HepG2 (cell line): Measurements from ENCODE around the gene NHERF2. TPM values are rescaled to one million over a fixed set of nuclear protein-coding genes. Genes with fewer than 3 reads are reported as not detected.

ENCODE experiments used
- ELF1 ChIP-seq: sonication (generic); formaldehyde crosslinking; IDR thresholded peaks from 2 replicates; pipeline ENCODE4 v1.4.0; 2020; ENCODE audit warnings: missing genetic modification reagents
- TCF7 ChIP-seq: sonication (generic); IDR thresholded peaks from 2 replicates; pipeline ENCODE4 v1.6.1; 2016; ENCODE audit warnings: antibody characterized with exemption, low read depth
- ZMYM2 ChIP-seq: sonication (generic); formaldehyde crosslinking; IDR thresholded peaks from 2 replicates; pipeline ENCODE4 v1.8.0; 2022; ENCODE audit warnings: mild to moderate bottlenecking, missing genetic modification reagents
- ZNF232 ChIP-seq: sonication (generic); formaldehyde crosslinking; IDR thresholded peaks from 2 replicates; pipeline ENCODE4 v1.4.0; 2020; ENCODE audit warnings: missing genetic modification reagents, borderline replicate concordance
- ZNF761 ChIP-seq: sonication (generic); formaldehyde crosslinking; conservative IDR thresholded peaks from 2 replicates; pipeline ENCODE4 v1.4.0; 2020; ENCODE audit warnings: mild to moderate bottlenecking, missing genetic modification reagents
- ZNF850 ChIP-seq: sonication (generic); formaldehyde crosslinking; conservative IDR thresholded peaks from 2 replicates; pipeline ENCODE4 v1.9.0; 2021; ENCODE audit warnings: mild to moderate bottlenecking, missing genetic modification reagents
- polyA plus RNA-seq, 8 experiments: library from polyadenylated mRNA; depleted of rRNA in 3 of 8; stranded (reverse) in 7 of 8; unstranded in 1 of 8; fragments of >200 nt; fragmentation: Illumina TruSeq in 4 of 8; extraction: Trizol in 4 of 8; gene quantifications; 2 replicates each; pipeline versions ENCODE4 v1.2.1 to v1.2.3, GENCODE V29; 2011 to 2016; ENCODE audit warnings: low read depth in 4 of 8, missing spikeins in 1 of 8, mixed read lengths in 1 of 8; ENCODE audit not compliant: insufficient read depth in 1 of 8
- total RNA-seq, 5 experiments: library from RNA; depleted of rRNA; stranded (reverse); fragments of >200 nt; fragmentation: Illumina TruSeq; extraction: Trizol; gene quantifications; 2 replicates each; pipeline ENCODE4 v1.2.3, GENCODE V29; 2016; ENCODE audit warnings: low read depth in 1 of 5
- TF ChIP-seq, protein P1 (sequence below): sonication (generic); formaldehyde crosslinking; IDR thresholded peaks from 2 replicates; pipeline ENCODE4 v1.4.0; 2020; ENCODE audit warnings: missing genetic modification reagents
- TF ChIP-seq, protein P2 (sequence below): sonication (generic); formaldehyde crosslinking; IDR thresholded peaks from 2 replicates; pipeline ENCODE4 v1.4.0; 2020; ENCODE audit warnings: missing genetic modification reagents
- TF ChIP-seq, protein P3 (sequence below): sonication (generic); formaldehyde crosslinking; IDR thresholded peaks from 2 replicates; pipeline ENCODE4 v1.5.0; 2020; ENCODE audit warnings: missing genetic modification reagents
- TF ChIP-seq, protein P4 (sequence below): sonication (generic); formaldehyde crosslinking; IDR thresholded peaks from 2 replicates; pipeline ENCODE4 v1.4.0; 2020; ENCODE audit warnings: missing genetic modification reagents
- TF ChIP-seq, protein P5 (sequence below): sonication (generic); formaldehyde crosslinking; IDR thresholded peaks from 2 replicates; pipeline ENCODE4 v1.5.1; 2020; ENCODE audit warnings: mild to moderate bottlenecking, moderate library complexity, missing genetic modification reagents
- TF ChIP-seq, protein P6 (sequence below): sonication (generic); formaldehyde crosslinking; IDR thresholded peaks from 2 replicates; pipeline ENCODE4 v1.4.0; 2020; ENCODE audit warnings: missing genetic modification reagents, borderline replicate concordance
- TF ChIP-seq, protein P7 (sequence below): IDR thresholded peaks from 2 replicates; pipeline ENCODE4 v1.6.1; 2012; ENCODE audit warnings: low read length, improper control_type of control experiment

The NHERF2 gene
- total and polyA plus RNA-seq, 2 of the 13 experiments (the other 11 are each of a cell fraction or from before 2014, with no cell fraction given): 23.7 to 39.3 TPM

DNA sequence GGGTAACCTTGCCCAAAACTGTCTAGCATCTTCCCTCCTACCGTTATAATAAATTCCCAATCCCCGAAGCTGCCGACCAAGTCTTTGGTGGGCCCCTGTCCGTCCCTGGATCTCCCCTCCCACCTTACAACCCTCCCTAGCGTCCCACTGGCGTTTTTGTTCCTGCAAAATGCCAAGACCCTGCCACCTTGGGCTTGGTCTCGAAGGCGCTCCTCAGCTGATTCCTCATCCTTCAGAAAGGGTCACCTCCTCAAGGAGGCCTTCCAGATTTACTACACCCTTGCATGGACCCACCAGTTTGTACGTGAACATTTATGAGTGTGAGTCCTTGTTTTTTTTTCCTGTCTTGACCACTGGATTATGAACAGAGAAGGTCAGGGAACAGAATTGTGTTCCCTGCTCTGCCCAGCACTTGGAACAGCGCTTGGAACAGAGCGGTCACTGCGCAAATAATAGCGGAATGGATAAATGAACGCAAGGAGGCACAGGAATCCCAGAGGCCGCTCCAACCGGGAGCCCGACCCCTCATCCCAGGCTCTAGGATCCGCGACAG lies 43.6 kb upstream of the NHERF2 start (continued):
- TF ChIP-seq, protein P1, sequence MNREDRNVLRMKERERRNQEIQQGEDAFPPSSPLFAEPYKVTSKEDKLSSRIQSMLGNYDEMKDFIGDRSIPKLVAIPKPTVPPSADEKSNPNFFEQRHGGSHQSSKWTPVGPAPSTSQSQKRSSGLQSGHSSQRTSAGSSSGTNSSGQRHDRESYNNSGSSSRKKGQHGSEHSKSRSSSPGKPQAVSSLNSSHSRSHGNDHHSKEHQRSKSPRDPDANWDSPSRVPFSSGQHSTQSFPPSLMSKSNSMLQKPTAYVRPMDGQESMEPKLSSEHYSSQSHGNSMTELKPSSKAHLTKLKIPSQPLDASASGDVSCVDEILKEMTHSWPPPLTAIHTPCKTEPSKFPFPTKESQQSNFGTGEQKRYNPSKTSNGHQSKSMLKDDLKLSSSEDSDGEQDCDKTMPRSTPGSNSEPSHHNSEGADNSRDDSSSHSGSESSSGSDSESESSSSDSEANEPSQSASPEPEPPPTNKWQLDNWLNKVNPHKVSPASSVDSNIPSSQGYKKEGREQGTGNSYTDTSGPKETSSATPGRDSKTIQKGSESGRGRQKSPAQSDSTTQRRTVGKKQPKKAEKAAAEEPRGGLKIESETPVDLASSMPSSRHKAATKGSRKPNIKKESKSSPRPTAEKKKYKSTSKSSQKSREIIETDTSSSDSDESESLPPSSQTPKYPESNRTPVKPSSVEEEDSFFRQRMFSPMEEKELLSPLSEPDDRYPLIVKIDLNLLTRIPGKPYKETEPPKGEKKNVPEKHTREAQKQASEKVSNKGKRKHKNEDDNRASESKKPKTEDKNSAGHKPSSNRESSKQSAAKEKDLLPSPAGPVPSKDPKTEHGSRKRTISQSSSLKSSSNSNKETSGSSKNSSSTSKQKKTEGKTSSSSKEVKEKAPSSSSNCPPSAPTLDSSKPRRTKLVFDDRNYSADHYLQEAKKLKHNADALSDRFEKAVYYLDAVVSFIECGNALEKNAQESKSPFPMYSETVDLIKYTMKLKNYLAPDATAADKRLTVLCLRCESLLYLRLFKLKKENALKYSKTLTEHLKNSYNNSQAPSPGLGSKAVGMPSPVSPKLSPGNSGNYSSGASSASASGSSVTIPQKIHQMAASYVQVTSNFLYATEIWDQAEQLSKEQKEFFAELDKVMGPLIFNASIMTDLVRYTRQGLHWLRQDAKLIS (CRISPR knock-in tag): no peak
- TF ChIP-seq ELF1 (no peak), ZNF850 (CRISPR knock-in tag) (no peak), TCF7 (no peak), ZMYM2 (CRISPR knock-in tag) (0 out of 2 replicates have a peak, but pooled peaks have one; percentile 66), ZNF761 (CRISPR knock-in tag) (no peak), ZNF232 (no peak)
- TF ChIP-seq, protein P2, sequence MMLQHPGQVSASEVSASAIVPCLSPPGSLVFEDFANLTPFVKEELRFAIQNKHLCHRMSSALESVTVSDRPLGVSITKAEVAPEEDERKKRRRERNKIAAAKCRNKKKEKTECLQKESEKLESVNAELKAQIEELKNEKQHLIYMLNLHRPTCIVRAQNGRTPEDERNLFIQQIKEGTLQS: no peak
- TF ChIP-seq, protein P3, sequence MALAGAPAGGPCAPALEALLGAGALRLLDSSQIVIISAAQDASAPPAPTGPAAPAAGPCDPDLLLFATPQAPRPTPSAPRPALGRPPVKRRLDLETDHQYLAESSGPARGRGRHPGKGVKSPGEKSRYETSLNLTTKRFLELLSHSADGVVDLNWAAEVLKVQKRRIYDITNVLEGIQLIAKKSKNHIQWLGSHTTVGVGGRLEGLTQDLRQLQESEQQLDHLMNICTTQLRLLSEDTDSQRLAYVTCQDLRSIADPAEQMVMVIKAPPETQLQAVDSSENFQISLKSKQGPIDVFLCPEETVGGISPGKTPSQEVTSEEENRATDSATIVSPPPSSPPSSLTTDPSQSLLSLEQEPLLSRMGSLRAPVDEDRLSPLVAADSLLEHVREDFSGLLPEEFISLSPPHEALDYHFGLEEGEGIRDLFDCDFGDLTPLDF (CRISPR knock-in tag): no peak
- TF ChIP-seq, protein P4, sequence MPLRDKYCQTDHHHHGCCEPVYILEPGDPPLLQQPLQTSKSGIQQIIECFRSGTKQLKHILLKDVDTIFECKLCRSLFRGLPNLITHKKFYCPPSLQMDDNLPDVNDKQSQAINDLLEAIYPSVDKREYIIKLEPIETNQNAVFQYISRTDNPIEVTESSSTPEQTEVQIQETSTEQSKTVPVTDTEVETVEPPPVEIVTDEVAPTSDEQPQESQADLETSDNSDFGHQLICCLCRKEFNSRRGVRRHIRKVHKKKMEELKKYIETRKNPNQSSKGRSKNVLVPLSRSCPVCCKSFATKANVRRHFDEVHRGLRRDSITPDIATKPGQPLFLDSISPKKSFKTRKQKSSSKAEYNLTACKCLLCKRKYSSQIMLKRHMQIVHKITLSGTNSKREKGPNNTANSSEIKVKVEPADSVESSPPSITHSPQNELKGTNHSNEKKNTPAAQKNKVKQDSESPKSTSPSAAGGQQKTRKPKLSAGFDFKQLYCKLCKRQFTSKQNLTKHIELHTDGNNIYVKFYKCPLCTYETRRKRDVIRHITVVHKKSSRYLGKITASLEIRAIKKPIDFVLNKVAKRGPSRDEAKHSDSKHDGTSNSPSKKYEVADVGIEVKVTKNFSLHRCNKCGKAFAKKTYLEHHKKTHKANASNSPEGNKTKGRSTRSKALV: no peak
- TF ChIP-seq, protein P5, sequence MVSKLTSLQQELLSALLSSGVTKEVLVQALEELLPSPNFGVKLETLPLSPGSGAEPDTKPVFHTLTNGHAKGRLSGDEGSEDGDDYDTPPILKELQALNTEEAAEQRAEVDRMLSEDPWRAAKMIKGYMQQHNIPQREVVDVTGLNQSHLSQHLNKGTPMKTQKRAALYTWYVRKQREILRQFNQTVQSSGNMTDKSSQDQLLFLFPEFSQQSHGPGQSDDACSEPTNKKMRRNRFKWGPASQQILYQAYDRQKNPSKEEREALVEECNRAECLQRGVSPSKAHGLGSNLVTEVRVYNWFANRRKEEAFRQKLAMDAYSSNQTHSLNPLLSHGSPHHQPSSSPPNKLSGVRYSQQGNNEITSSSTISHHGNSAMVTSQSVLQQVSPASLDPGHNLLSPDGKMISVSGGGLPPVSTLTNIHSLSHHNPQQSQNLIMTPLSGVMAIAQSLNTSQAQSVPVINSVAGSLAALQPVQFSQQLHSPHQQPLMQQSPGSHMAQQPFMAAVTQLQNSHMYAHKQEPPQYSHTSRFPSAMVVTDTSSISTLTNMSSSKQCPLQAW (CRISPR knock-in tag): no peak
- TF ChIP-seq, protein P6, sequence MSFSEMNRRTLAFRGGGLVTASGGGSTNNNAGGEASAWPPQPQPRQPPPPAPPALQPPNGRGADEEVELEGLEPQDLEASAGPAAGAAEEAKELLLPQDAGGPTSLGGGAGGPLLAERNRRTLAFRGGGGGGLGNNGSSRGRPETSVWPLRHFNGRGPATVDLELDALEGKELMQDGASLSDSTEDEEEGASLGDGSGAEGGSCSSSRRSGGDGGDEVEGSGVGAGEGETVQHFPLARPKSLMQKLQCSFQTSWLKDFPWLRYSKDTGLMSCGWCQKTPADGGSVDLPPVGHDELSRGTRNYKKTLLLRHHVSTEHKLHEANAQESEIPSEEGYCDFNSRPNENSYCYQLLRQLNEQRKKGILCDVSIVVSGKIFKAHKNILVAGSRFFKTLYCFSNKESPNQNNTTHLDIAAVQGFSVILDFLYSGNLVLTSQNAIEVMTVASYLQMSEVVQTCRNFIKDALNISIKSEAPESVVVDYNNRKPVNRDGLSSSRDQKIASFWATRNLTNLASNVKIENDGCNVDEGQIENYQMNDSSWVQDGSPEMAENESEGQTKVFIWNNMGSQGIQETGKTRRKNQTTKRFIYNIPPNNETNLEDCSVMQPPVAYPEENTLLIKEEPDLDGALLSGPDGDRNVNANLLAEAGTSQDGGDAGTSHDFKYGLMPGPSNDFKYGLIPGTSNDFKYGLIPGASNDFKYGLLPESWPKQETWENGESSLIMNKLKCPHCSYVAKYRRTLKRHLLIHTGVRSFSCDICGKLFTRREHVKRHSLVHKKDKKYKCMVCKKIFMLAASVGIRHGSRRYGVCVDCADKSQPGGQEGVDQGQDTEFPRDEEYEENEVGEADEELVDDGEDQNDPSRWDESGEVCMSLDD (CRISPR knock-in tag): no peak
- TF ChIP-seq, protein P7, sequence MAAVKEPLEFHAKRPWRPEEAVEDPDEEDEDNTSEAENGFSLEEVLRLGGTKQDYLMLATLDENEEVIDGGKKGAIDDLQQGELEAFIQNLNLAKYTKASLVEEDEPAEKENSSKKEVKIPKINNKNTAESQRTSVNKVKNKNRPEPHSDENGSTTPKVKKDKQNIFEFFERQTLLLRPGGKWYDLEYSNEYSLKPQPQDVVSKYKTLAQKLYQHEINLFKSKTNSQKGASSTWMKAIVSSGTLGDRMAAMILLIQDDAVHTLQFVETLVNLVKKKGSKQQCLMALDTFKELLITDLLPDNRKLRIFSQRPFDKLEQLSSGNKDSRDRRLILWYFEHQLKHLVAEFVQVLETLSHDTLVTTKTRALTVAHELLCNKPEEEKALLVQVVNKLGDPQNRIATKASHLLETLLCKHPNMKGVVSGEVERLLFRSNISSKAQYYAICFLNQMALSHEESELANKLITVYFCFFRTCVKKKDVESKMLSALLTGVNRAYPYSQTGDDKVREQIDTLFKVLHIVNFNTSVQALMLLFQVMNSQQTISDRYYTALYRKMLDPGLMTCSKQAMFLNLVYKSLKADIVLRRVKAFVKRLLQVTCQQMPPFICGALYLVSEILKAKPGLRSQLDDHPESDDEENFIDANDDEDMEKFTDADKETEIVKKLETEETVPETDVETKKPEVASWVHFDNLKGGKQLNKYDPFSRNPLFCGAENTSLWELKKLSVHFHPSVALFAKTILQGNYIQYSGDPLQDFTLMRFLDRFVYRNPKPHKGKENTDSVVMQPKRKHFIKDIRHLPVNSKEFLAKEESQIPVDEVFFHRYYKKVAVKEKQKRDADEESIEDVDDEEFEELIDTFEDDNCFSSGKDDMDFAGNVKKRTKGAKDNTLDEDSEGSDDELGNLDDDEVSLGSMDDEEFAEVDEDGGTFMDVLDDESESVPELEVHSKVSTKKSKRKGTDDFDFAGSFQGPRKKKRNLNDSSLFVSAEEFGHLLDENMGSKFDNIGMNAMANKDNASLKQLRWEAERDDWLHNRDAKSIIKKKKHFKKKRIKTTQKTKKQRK: no peak
